ACHN (cell line): Measurements from ENCODE around the gene PTPRF.
"Not testable (repeated sequence)": the region's sequence is repeated elsewhere in the genome, so short reads cannot be mapped to it uniquely, and the experiment has no call there.

Source experiments
- DNase-seq: peaks from one replicate; pipeline ENCODE4 v3.0.0-alpha.2; 2015
- in situ Hi-C: cut with HindIII; loops from 2 replicates; pipeline ENCODE4 v1.10.0; 2017; ENCODE audit warnings: low sequenced_read_pairs, low pct_ligation_motif_present, low pct_unique_long_range_greater_than_20kb

The PTPRF gene

GRCh38 chr1:43547538-43548072 lies 16.9 kb downstream of the PTPRF start:
- in situ Hi-C loops: no loop called here
- DNase-seq: no peak

- in situ Hi-C loops: no loop called here
- DNase-seq: no peak
Observed at GRCh38 chr1:43548285-43549271, 17.9 kb downstream of the PTPRF start.

GRCh38 chr1:43549394-43549793 lies 18.7 kb downstream of the PTPRF start:
- in situ Hi-C loops, DNase-seq: not testable (repeated sequence)

- in situ Hi-C loops: no loop called here
Observed at GRCh38 chr1:43549921-43550597, 19.4 kb downstream of the PTPRF start.

DNA sequence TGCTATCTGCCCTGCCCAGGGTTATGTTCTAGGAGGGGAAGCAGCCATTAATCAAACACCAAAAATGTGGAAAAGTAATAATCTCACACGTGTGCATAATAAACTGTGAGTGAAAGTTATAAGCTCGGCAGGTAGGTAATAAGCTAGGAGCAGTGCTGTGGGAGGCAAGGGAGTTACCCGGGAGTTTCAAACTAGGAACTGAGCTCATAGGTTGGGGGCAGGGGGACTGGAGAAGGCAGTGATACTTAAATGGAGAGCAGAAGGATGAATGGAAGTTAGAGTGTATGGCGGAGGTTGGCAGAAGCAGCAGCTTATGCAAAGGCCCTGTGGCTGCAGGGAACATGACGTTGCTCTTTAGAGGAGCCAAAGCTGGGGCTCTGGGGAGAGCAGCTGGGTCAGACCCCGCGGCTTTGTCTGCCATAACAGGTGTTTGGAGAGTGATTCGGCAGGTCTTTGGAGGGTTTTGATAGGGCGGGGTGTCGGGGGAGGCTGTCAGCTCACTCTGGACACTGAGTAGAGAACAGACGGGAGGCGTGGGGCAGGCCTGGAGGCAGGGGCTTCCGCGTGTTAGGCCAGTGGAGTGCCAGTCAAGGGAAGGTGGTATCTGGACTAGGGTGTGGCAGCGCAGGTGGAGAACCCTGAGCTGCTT lies 20.0 kb downstream of the PTPRF start:
- DNase-seq: no peak
- in situ Hi-C loops: no loop called here

More at GRCh38 chr1:43549921-43550597, 19.4 kb downstream of the PTPRF start:
- no peak for DNase-seq

DNA sequence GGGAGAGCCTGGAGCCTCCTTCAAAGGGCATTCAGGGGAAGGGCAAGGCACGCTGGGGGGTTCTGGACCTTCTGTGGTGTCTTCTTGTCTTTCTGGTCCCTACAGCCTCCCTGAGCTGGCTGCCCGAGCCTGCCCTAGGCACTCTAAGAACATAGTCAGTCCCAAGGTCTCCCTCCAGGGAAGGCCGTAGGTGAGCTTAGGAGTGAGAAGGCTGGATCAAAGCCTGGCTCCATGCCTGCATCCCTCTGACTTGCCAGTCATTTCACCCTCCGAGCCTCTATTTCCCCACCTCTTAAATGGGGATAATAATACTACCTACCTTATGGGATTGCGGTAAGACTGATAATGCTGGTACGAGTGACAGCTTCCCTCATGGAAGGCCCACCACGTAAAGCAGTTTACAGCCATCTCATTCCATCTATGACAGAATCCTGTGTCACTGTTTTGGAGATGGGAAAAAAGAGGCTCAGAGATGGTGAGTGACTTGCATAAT lies 20.8 kb downstream of the PTPRF start:
- in situ Hi-C loops: no loop called here
- DNase-seq: no peak

- no peak for DNase-seq
- in situ Hi-C loops: no loop called here
Observed at GRCh38 chr1:43552059-43552742, 21.5 kb downstream of the PTPRF start.

DNA sequence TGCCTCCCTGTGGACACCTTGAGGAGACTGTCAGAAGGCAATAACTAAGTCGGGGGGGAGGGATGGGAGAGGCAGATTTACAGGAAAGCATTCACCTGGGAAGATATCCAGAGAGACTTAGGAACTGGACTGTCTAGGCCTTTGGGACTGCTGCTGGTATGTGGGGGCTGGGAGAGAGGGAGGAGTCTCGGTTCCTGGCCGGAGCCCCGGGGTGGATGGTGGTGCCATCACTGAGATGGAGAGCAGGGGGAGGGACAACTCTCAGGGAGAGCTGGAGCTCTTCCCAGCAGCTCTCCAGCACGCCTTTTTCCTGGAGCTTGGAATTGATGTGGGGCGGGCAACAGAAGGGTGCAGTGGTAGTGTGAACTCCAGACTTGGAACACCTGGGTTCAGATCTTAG lies 22.1 kb downstream of the PTPRF start:
- in situ Hi-C loops: no loop called here
- DNase-seq: no peak

DNA sequence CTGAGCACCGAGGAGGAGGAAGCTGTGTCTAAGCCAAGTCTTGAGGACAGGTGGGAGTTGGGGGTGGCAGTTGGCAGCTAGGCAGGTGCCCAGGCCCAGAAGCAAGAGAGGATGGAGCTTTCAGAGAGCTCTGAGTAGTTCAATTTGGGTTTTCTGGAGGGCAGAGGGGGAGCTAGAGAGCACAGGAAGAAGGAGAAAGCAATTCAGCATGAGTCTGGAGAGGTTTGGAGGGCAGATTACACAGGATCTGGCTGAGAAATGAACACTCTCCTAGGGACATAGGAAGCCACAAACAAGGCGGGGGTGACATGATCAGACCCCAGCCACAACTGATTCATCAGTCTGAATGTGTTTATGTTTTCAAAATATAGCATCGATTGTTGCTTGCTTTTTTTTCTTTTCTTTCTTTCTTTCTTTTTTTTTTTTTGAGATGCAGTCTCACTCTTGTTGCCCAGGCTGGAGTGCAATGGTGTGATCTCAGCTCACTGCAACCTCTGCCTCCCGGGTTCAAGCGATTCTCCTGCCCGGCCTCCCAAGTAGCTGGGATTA lies 23.8 kb downstream of the PTPRF start:
- peak; percentile 53 for DNase-seq
- in situ Hi-C loops: no loop called here

DNA sequence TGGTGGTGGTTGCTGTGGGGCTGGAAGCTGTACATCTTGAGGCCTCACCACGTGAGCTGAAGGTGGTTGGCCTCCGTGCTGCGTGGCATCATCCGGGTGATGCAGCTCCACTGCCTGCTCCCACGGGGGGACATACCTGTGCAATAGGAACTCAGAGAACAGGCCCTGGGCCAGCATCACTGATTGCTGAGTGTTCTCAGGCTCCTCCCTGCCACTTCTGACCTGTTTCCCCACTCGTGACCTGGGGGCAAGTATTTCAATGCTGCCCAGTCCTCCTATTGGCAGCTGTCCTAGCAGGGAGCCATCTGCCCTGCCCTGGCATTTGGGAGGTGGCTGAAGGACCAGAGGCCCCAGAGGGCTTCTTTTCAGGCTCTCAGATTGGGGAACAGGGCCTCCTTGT lies 26.1 kb downstream of the PTPRF start:
- in situ Hi-C loops: no loop called here
- DNase-seq: no peak

DNA sequence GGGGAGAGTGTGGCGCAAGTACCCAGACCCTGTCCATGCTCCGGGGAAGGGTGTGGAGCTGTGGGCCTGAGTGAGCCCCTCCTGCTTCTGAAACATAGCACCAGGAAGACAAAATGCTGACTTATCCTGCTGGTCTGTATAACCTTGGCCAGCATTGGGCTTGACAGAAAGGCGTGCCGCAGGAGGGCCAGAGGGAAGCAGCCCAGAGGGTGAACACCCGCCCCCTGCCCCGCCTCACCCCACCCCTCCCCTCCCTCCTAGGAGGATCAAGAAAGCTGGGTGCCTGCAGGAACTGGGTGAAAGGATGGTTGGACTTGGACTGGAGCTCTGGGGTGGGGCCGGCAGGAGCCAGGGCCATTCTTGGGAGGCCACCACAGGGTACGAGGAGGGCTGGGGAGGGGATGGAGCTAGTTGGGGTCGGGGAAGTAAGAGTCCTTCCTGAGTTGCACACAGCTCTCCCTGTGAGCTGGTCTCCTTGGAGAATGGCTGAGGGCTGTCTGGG lies 27.1 kb downstream of the PTPRF start:
- no peak for DNase-seq

DNA sequence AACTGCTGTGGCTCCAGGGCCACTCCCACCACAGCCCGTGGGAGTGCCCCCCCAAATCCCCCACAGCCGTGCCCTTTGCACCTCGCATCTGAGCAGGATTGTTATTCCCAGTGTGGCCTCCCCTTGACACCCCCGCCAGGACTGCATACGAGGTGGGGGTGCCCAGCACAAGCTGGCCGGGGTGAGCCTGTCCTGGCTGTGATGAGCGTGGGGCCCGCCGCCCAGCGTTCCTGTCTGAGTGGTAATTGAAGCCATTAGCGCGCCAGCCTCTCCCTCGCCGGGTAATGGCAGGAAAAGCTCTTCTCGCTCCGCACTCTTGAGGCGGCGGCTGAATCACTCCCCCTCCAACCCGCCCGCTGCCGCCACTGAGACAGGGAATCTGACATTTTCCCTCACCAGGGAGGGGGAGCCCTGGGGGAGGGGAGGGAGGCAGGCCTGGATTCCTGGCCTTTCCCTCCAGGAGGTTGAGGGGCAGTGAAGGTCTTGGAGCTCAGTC lies 27.7 kb downstream of the PTPRF start:
- in situ Hi-C loops: no loop called here
- no peak for DNase-seq

More for the DNA sequence above, 27.1 kb downstream of the PTPRF start:
- in situ Hi-C loops: no loop called here

- in situ Hi-C loops: no loop called here
- DNase-seq: no peak
Observed at GRCh38 chr1:43559714-43560113, 29.0 kb downstream of the PTPRF start.

DNA sequence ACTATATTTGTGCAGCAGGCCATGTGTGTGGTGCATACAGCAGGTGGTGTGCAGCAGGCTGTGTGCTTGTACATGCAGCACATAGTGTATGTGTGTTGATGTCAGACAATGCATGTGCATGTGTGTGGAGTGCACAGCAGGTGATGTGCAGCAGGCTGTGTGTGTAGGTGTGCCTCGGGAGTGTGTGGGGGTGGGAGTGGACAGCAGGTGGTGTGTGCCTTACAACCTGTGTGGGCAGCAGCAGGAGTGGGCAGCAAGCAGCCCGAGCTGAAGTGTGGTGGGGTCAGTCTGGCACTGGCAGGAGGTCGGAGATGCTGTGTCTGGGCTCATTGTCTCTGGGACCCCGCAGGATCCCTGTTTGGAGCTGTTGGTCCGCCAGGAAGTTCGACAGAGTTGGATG lies 29.6 kb downstream of the PTPRF start:
- in situ Hi-C loops: no loop called here
- DNase-seq: no peak

DNA sequence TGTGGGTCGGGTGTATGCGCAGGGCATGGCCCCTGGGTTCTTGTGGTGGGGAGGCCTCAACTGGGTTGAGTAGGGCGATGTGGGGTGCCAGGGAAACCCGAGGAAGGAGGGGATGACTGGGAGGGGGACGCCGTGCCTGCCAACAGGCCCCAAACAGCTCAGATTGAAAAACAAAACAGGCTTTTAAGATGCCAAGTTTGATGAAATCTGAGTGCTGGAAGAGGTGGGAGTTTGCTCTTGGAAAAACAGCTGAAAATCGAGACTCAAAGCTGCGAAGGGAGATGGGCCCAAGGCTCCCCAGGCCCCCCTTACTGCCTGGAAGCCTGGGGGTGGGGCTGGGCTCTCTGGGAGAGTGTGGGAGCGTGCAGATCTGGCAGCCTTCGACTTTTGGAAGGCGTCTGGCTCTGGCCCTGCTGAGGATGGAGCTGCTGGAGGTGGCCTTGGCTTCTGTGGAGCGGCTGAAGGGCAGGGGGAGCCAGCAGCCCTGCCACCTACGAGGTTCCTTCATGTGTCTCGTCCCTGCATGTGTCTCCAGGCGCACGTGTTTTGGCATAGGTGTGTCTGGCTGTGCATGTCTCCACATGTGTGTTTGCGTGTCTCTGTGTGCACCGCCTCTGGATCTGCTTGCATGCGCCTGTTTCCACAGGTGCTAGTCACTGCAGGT lies 33.3 kb downstream of the PTPRF start:
- no peak for DNase-seq
- in situ Hi-C loops: no loop called here

DNA sequence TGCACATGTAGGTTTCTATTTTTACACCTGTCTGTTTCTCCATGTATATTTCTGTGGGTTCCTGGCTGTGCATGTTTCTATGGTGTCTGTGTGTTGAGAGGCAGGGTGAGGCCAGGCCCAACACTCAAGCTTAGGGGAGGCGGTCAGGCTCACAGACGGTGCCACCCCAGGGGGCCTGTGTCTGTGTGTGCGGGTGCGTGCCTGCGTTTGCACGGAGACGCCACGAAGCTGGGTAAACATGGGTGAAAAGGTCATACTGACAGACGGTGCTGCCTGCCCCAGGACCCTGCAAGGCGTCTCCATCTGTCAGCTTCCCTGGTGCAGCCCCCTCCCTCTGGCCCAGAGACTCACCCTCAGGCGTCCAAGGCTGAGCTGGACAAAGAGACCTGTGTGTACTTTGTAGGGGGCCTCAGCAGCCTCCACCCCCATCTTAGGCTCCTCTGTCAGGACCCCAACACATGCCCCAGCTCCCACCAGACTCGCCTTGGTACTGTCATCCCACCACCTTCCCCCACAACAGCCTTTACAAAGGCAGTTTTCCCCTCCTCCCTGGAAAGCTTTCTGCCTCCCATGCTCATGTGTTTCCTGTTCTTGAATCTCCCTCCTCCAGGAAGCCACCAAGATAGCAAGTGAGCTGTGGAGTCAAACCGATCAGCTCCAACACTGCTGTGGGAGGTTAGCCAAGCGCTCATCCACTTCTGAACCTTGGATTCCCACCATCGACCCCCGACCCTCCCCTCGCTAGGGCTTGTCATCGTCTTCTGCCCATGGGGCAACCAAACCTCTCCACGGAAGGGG lies 34.1 kb downstream of the PTPRF start:
- in situ Hi-C loops: no loop called here
- DNase-seq: no peak
